HG03135 (cell line): Measurements from ENCODE around the gene CELSR1.

ENCODE experiments used
- ATAC-seq: cut with Tn5 transposase; IDR thresholded peaks from one replicate; pipeline ENCODE4 v1.9.1; 2021; ENCODE audit warnings: mild to moderate bottlenecking, moderate library complexity; ENCODE audit not compliant: unreplicated experiment

Gene CELSR1

DNA sequence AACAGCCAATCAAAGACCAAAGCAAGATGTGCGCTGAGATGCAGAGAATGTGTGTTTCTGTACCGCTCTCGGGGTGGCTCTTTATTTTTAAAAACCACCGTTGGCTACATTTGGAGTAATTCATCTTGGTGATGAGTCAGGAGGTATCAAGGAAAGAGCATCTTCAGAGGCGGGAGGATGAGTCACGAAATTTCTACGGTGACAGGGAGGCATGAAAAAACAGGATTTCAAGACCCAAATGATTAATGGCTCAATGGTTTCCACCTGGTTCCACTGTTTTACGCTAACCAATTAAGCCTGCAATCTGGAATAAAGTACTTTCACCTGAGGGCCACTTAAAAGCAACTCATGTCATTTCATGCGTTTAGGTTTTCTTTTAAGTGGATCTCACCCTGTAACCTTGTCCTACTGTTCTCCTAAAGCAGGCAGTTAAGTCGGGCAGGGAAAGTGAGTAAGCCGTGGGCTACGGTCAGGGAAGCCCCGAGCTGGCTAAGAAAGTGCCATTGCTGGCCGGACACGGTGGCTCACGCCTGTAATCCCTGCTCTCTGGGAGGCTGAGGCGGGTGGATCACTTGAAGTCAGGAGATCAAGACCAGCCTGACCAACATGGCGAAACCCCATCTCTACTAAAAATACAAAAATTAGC lies 74.6 kb downstream of the CELSR1 start:
- ATAC-seq, result no peak

DNA sequence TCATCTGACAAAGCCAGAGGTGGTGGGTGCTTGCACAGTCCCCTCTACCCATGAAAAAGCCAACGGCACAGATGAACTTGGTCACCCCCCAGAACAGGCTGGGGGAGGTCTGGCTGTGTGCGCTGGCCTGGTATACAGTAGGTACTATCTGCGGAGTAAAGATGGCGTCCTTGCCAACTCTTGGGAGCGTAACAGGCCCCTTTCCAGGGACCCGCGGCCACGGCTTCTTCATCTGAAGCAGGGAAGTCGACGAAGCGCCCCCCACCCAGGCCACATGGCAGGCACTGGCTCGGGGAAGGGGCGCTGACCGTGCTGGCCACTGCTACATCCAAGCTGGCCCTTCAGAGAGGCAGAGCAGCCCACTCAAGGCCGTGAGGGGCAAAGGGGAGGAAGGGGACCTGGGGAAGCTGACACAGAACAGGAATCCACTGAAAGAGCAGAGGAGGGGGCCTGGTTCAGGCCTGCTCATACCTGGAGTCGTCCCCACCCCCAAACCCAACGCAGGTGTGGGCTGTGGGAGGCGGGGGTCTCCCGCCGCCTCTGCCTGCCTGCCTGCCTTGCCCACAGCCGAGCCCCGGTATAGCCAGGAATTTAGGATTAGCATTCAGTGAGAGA lies 75.7 kb downstream of the CELSR1 start:
- no peak for ATAC-seq

DNA sequence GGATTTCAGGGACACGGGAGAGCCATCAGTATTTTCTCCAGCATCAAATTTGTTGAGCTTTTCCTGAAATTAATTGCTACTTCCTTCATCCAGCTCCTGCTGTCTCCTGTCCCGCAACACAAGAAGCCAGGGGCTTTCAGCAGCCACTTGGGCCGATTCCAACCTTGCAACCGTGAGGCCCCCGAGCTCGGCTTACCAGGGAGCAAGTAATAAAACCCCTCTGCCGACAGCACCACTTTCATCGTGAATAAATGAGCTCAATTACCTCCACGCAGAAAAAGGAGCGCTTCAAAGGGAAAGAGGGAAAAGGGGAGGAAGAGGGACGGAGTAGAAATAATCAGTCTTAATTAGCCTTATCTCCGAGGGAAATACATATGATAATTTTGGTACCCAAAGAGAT lies 76.6 kb downstream of the CELSR1 start:
- ATAC-seq, result no peak

DNA sequence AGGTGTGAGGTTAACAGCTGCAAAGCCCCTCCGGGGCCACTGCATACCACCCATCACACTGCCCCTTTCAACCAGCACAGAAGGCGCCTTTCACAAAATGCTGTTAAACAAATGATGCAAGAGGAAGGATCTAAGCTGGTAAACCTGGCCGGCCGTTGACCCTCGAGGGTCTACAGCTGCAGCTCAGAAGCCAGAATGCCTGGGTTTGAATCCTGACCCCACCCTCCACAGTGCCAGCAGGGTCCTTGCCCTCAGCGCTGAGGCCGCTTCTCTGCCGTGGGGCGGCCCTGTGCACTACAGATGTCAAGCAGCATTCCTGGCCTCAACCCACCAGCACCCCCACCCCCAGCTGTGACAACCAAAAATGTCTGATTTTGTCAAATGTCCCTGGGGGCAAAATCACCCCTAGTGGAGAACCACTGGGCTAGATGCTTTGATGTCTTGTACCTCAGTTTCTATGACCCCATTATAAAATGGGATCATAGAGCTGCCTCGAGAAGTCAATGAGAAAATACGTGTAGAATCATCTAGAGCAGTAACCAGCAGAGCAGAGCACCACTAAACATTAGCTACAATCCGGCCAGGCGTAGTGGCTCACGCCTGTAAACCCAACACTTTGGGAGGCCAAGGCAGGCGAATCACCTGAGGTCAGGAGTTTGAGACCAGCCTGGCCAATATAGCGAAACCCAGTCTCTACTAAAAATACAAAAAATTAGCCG lies 77.9 kb downstream of the CELSR1 start:
- ATAC-seq, result no peak

DNA sequence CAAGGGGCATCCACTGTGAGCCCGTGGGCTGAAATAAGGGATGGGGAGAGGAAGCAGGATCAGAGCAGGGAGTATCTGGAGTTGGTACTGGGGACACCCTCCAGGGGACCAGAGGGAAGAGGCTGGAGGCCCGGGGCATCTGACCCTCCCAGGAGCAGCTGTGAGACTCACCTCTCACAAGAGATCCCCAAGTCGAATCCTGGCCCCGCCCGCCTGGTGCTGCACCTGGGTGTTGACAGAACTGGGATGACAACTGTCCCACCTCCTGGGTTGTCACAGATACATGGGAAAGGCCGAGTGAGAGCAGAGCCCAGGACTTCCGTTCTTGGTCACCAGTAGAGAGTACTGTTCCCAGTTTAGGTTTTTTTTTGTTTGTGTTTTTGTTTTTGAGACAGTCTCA lies 78.9 kb downstream of the CELSR1 start:
- ATAC-seq, result no peak

DNA sequence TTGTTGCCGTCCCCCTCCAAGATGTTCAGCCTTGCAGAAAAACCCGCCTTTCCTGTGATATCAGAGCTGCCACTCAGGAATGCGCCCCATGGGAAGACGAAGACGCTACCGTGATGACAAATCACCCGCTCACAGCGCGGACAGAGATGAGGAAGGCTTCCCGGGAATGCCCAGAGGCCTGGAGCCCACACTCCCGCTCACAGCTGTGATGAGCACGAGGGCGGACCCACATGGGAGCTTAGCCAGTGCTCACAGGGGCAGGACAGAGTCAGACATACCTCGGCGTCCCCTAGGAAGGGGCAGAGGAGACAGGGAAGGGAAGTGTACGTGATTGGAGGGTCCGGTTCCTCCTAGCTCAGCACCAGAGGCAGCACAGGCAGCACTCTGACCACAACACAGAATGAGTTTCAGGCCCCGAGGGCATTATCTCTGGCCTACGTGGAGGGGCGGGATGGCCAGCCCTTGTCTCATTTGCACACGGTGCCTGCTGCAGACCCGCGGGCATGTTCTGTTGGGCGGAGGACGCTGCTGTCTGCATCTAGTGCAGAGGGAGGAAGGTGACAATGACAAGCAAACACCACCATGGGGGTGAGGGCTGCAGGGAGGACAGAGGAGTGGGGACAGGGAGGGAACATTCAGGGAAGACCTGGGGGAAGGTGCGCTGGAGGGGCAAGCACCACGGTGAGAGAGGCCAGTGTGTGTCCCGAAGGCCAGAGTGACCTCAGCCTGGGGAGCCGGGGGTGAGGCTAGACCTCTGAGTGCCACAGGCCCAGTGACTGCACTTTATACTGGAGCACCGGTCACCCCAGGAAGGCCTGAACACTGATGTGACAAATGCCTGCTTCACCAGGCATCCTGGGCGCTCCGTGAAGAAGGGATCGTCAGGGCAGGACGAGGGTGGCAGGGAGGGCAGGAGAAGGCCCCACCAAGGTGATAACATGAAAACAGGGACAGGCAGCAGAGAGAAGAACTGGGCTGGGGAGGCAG lies 79.6 kb downstream of the CELSR1 start:
- no peak for ATAC-seq

DNA sequence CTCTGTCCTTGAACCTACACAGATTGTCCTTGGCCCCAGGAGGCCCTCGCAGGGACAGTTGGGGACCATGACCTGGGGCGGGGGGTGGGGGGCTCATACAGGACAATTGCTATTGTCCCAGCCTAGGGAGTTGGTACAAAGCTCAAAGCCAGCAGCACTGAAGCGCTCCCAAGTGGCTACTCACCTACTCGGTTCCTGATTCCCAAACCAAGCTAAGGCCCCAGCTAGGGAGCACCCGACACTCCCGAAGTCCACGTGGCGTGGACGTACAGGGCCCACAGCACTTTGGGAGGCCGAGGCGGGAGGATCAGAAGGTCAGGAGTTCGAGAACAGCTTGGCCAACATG lies 80.6 kb downstream of the CELSR1 start:
- no peak for ATAC-seq

DNA sequence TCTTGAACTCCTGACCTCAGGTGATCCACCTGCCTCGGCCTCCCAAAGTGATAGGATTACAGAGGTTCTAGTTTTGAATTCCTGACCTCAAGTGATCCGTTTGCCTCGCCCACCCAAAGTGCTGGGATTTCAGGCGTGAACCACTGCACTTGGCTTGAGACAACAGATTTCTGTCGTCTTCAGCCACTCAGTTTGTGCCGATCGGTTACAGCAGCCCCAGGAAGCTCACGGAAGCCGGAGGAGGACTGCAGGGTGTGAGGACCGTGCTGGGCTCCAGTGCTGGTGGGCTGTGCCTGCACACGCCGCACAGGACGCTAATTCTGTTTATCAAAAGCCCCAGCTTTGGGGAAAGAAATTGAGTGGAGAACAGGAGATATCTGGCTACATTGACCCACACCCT lies 82.0 kb downstream of the CELSR1 start:
- ATAC-seq, result no peak

DNA sequence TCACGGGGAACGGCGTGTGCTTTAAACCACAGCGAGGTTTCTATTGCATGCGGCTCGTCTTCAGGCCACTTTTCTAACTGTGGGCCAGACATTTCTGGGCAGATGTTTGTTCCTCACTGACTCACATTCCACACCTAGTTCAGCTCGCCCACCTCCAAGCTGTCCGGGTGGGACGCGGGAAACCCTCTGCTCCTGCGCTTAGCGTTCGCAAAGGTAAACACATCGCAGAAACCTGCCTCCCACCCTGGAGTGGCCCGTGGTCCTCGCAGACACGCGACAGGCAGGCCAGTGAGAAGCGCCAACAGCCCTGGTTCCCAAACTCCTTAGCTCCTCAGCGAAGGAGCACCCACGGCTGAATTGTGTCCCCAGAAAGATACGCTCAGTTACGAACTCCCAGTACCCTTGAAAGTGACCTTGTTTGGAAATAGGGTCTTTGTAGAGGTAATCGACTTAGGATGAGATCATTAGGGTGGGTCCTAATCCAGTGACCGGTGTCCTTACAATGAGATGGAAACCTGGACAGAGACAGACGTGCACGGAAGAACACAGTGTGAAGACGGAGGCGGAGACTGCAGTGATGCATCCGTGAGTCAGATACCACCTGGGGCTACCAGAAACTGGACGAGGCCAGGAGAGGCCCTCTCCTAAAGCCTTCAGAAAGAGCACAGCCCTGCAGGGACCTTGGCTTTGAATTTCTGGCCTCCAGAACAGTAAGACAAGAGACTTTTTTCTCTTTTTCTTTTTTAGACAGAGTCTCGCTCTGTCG lies 82.7 kb downstream of the CELSR1 start:
- ATAC-seq, result no peak

DNA sequence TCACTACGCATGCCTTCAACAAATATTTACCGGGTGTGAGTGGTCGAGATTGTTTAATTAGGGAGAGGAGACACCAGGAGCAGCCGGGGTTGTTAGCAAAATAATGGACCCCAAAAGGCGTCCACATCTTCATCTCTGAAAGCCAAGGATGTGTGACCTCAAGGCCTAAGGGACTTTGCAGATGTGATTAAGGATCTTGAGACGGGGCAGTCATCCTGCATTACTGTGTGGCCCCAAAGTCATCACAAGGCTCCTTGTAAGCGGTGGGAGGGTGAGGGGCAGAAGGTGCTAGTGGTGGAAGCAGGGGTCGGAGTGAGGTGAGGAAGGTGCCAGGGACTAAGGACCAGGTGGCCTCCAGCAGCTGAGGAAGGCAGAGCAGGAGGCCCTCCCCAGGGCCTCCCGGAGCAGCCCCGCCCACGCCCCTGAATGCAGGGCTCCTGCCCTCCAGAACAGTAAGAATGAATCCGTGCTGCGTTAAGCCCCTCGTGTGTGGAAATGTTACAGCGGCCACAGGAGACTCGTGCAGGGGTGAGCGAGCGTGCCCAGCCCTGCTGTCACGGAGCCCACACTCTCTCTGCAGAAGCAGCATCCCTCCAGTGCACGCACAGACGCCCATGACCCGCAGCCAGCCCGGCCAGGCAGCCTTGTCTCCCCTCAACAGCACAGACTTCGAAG lies 83.5 kb downstream of the CELSR1 start:
- no peak for ATAC-seq

DNA sequence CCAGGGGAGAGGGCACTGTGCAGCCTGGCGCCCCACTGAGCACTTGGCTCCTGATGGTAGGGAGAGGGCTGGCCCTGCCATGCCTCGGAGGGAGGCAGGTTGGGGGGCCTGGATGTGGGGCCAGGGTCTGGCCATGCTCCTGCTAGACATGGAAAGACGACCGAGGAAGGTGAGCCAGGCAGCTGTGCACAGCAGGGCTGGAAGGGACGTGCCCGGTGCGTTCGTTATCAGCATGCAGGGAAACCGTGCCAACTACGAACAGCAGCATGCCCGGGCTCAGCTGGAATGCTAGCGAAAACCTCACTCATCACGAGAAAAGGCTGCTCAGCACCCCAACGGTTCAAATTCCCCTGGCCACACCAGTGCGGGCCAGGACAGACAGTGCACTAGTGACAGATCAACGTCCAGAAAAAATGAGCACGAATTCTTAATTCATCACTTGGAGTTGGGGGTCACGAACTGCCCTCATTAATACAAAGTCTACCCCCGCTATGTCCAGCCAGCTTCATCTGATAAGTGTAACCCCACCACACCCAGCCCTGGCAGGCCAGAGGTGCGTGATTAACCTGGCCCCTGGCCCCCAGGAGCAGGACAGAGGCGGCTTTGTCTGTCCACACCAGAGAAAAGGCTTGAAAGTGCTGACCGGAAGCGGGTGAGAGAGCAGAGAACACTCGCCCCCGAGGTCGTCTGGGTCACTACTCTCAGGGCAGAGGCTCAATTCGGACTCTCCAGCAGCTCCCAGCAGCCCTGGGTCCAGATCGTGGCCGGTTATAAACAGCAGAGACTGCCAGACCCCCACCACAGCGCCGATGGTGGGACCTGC lies 84.2 kb downstream of the CELSR1 start:
- no peak for ATAC-seq

DNA sequence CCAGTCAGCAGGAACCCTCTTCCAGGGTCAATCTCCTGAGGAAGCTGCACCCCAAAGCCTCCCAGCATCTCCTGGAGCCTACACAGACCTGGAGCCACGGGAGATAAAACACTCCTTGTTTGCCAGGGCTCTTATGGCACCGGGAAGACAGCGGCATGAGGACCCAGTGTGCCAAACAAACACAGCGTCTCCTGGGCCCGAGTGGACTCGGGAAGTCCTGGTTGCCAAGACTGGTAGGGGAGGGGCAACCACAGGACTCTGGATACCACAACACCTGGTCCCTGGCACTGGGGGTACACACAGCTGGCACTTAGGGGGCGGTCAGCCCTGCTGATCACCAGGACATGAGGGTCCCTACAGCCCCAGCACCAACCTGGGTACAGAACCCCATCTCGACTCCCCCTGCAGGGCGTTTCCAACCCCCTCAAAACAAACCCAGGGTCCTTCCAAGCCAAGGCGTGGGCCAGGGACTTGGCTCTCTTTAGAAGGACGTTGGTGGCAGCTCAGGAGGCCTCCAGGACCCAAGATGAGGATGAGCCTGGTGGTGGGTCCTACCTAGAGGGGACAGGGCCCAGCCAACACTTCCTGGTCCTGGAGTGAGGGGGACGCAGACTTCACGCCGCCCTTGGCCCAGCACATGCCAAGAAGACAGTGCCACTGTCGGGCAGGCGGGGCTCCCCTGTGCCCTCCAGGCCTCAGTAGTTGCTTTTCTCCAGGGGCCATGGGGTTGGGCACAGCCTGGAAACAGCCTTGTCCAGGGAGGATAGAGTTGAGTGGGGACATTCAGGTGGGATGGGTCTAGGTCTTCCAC lies 85.0 kb downstream of the CELSR1 start:
- no peak for ATAC-seq

DNA sequence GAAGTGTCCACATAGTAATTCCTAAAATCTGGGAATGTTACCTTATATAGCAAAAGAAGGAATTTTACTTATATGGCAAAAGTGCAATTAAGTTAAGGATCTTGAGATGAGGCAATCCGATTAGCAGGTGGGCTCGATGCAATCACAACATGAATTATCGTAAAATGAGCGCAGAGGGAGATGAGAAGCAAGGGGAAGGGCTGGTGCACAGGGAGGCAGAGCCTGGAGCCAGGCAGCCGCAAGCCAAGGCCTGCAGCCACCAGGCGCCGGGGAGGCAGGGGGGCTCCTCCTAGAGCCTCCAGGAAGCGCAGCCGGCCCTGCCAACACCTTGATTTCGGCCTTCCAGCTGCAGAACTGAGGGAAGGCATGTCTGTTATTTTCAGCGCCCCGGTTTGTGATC lies 85.7 kb downstream of the CELSR1 start:
- ATAC-seq, result no peak

DNA sequence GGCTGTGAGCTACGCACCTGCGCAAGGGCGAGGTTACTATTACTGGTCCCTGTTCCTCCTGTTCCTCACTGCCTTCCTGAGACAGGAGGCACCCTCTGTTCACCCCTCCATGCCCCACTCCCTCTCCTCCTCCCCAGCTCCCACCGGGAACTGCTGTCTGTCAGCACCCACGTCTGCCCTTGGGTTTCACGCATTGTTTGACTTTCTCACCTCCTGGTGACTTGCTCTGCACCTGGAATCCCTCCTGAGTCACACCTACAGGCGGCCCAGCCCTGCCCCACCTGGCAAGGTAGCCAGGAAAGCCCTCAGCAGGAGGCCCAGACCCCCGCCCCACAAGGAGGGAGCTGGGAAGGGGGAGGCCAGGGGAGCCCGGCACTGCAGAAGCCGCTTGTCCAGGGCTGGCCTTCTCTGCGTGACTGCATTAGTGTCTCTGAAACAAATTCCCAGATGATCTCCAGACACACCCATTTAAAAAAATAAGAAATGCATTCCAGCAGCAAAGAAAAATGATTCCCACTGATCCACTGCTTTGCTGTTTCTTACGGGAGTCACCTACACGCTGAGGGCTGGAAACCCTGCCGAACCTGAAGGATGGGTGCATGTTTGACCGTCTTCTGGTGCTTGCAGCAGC lies 86.4 kb downstream of the CELSR1 start:
- ATAC-seq, result no peak

DNA sequence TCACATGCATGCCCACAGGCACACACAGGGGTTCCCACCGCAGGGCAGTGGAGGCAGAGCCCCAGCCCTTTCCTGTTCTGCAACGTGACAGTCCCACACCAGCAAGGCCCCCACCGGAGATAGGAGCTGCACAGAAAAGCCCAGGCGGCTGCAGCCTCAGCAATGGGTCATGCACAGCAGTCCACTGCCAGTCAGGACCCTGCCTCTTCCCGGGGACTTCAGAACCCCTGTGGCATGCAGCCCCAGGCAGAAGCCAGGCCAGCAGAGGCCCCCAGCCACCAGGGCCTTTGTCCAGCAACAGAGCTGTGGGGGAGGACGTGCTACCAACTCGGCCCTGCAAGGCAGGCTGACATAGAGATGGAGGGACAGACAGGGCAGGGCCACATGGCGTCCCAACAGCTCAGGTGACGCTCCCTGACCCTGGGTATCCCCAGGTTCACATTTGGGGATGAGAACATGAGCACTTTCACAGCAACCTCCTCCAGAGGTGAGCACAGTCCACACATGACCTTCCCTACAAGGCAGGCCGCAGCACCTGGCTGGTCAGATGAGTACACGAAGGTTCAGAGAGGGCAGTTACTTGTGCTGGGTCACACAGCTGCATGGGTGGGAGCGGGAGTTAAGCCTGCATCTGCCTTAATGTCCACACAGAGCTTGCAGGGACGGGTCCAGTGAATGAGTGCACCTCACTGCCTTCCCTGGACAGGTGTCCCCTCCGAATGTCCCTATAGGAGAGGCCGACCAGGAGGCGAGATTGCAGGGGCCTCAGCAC lies 87.3 kb downstream of the CELSR1 start:
- no peak for ATAC-seq

DNA sequence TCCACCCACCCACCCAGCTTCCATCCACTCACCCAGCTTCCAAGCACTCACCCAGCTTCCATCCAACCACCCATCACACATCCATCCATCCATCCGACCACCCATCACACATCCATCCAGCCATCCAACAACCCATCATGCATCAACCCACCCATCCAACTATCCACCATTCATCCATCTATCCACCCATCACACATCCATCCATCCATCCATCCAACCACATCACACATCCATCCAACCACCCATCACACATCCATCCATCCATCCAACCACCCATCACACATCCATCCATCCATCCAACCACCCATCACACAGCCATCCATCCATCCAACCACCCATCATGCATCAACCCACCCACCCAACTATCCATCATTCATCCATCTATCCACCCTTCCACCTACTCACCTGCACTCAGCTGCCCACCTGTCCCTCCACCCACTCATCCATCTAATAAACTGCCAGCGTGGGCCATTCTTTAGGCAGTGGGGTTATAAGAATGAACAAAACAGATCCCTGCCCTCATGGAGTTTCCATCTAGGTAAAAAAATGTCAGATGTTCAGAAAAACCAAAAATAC lies 88.2 kb downstream of the CELSR1 start:
- no peak for ATAC-seq

DNA sequence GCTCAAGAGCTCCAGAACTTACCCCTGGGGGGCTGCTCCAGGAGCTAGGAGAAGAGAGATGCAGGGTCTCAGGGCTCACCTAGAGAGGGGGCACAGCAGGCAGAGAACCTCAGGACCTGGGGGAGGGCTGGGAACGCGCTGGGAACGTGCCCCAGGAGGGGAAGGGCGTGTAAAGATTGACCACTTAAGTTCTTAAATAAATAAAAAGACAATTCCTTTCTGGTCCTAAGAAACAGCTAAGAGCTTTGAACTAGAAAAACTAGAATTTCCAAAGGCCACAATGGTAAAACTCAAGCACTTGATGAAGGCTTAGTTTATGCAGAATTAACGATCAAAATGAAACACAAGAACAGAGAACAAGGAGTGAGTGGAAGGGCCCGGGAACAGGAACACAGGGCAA lies 89.1 kb downstream of the CELSR1 start:
- ATAC-seq, result no peak
